ENCODE measurements around the gene MTCH1. TPM values are rescaled to one million over a fixed set of nuclear protein-coding genes. Genes with fewer than 3 reads are reported as not detected.

The MTCH1 gene
- total RNA-seq, 2 donors from 2014 or later, result 160 to 197 TPM

DNA sequence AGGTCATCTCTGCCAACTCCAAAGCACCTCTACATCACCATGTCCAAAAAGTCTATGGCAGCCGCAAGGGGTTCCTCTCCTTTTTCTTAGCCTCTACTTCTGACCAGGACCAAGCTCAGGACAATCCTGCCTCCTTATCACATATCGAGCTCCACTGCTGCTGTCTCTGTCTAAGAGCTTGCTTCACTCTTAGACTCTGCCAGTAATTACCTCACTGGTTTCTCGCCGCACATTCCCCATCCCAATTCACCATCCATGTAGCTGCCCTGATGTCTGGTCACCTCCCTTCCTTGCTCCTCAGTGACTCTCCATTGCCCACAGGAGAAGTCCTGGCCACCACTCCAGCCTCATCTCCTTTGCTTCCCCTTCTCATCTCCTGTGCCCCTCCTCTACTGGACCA lies 55.5 kb downstream of the MTCH1 start:
- Histone ChIP-seq H3K4me1 (no peaks in the 10 kb centered on the region), H3K27ac (no peak overlapping the region), H3K9ac (ENCODE audit: low read depth in 2 of 2, low read length in 2 of 2) (no peak overlapping the region), H3K36me3 (no peaks in the 10 kb centered on the region), H3K27me3 (no peaks in the 10 kb centered on the region), H3K9me3 (no peaks in the 10 kb centered on the region), H3K4me3 (no peak overlapping the region)
- TF ChIP-seq, protein P1, sequence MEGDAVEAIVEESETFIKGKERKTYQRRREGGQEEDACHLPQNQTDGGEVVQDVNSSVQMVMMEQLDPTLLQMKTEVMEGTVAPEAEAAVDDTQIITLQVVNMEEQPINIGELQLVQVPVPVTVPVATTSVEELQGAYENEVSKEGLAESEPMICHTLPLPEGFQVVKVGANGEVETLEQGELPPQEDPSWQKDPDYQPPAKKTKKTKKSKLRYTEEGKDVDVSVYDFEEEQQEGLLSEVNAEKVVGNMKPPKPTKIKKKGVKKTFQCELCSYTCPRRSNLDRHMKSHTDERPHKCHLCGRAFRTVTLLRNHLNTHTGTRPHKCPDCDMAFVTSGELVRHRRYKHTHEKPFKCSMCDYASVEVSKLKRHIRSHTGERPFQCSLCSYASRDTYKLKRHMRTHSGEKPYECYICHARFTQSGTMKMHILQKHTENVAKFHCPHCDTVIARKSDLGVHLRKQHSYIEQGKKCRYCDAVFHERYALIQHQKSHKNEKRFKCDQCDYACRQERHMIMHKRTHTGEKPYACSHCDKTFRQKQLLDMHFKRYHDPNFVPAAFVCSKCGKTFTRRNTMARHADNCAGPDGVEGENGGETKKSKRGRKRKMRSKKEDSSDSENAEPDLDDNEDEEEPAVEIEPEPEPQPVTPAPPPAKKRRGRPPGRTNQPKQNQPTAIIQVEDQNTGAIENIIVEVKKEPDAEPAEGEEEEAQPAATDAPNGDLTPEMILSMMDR (IDR thresholded peaks at IDR 0.05), result no peak
- DNase-seq, result no peak
- intact Hi-C loops (cut with DNase I), result no loop called here

DNA sequence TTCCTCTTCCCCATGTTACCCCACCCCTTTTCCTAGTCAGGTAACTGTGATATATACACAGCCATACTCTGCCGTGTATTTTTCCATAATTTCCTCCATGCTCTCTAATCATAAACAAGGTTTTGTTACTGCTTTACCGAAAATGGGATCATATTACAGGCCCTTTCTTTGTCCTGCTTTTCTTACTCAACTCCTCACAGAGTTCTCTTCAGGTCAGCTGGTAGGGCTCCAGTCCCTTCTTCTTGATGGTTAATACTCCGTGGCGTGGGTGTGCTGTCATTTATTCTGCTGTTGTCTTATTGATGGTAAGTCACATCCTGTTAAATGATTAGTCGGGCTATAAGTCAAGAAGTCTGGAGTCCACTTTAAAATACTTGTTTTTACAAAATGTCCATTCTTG lies 56.4 kb downstream of the MTCH1 start:
- no peak for DNase-seq
- Histone ChIP-seq H3K36me3 (no peaks in the 10 kb centered on the region), H3K27me3 (no peaks in the 10 kb centered on the region), H3K4me3 (no peak overlapping the region), H3K9ac (ENCODE audit: low read depth in 2 of 2, low read length in 2 of 2) (no peak overlapping the region), H3K9me3 (no peaks in the 10 kb centered on the region), H3K27ac (no peak overlapping the region), H3K4me1 (no peaks in the 10 kb centered on the region)
- TF ChIP-seq, protein P1 (IDR thresholded peaks at IDR 0.05), result no peak
- intact Hi-C loops (cut with DNase I), result no loop called here

DNA sequence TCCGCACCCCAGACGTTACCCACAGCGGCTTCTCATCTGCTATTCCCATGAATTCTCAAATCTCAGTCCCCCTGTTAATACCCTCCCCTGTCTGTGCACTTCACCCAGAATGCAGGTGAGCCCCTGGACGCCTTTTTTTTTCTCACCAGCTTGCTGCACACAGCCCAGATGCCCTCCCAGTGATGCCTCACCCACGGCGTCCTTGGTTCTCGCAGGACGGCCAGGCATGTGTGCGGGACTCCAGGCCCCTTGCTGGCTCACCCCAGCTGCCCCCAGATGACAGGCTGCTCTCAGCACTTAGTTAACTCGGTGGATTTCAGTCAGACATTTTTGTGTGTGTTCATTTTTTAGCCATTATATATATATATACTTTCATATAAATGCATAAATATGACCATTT lies 56.8 kb downstream of the MTCH1 start:
- Histone ChIP-seq H3K36me3 (no peaks in the 10 kb centered on the region), H3K9me3 (no peaks in the 10 kb centered on the region), H3K4me3 (no peak overlapping the region), H3K27me3 (no peaks in the 10 kb centered on the region), H3K27ac (no peak overlapping the region), H3K9ac (ENCODE audit: low read depth in 2 of 2, low read length in 2 of 2) (no peak overlapping the region), H3K4me1 (no peaks in the 10 kb centered on the region)
- TF ChIP-seq, protein P1 (IDR thresholded peaks at IDR 0.05), result no peak
- DNase-seq, result no peak
- intact Hi-C loops (cut with DNase I), result no loop called here

DNA sequence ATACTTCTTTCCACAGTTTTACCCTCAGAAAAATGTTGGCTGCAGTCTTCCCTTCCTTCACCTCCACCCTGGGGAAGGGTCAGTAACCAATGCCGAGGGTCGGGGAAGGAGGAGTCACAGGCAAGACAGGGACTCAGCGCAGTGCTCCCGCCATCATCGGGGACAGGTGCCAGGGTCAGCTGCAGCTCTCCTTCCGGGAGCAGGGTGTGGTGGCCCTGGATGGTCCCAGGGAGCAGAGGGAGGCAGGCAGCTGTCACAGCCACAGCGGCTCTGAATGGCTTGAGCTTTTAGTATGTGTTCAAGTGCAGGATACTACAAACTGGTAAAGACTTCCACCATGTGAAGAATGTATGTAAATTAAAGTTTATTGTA lies 57.5 kb downstream of the MTCH1 start:
- no peak overlapping the region for H3K27ac ChIP-seq

DNA sequence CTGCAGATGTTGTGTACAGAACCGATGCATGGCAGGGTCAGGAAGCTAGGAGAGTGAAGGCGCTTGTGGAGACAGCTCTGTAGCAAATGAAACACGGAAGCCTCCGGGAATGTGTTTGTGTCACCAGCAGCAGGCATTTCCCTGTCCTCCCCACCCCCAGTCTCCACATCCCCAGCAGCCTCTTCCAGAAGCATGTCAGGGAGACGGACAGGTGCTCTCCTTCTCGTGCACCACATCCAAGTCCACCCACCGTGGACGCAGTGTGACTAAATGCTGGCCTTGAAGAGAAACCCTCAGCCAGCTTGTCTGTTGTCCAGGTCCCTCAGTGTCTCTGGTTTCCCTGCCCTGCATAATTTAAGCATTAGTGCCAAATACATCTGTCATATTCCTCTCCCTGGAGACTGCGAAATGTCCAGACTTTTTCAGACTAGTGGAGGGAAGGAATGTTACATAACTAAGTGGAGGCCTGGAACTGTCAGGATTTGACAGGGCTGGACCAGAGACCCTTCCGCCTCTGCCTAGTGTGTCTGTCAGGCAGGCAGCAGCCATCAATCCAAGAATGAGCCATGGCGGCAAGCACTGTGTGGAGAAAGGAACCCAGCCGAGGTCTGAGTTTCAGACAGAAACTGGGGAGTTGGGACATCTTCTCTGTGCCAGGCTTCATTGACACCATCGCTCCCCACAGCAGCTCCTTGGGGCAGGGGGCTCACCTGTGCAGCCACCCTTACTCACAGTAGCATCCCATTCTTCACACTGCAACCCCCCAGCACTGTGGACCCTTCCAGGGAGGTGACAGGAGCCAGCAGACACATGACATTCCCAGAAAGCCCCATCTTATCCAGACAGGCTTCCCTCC lies 58.1 kb downstream of the MTCH1 start:
- DNase-seq, result no peak
- no peaks in the 10 kb centered on the region for H3K36me3 ChIP-seq
- peak overlapping the region in 1 of 2 donors; percentile 29 for H3K9ac ChIP-seq (ENCODE audit: low read depth in 2 of 2, low read length in 2 of 2)
- H3K27ac ChIP-seq, result no peak overlapping the region
- no peaks in the 10 kb centered on the region for H3K4me1 ChIP-seq
- intact Hi-C loops (cut with DNase I), result no loop called here
- no peaks in the 10 kb centered on the region for H3K27me3 ChIP-seq
- no peak overlapping the region for H3K4me3 ChIP-seq
- TF ChIP-seq, protein P1 (IDR thresholded peaks at IDR 0.05), result no peak
- no peaks in the 10 kb centered on the region for H3K9me3 ChIP-seq

More for the DNA sequence above, 57.5 kb downstream of the MTCH1 start:
- H3K36me3 ChIP-seq, result no peaks in the 10 kb centered on the region
- intact Hi-C loops (cut with DNase I), result no loop called here
- no peak overlapping the region for H3K9ac ChIP-seq (ENCODE audit: low read depth in 2 of 2, low read length in 2 of 2)
- H3K4me1 ChIP-seq, result no peaks in the 10 kb centered on the region
- no peaks in the 10 kb centered on the region for H3K27me3 ChIP-seq
- no peak overlapping the region for H3K4me3 ChIP-seq
- H3K9me3 ChIP-seq, result no peaks in the 10 kb centered on the region
- TF ChIP-seq, protein P1 (IDR thresholded peaks at IDR 0.05), result no peak
- no peak for DNase-seq

Measured in colonic mucosa (tissue), 4 donors.